HEK293 (cell line): ENCODE data around the gene ZNHIT2.
A peak's percentile ranks its signal among the peaks of the same experiment; 100 is the strongest.

ENCODE experiments used
- CTCF ChIA-PET: fragments of 350-600 bp; formaldehyde crosslinking; extraction: SDS; loops from one replicate; lab custom pipeline; 2021; ENCODE audit warnings: antibody characterized with exemption; lab: Yijun Ruan, JAX
- POLR2A ChIA-PET: fragments of 300-600 bp; formaldehyde crosslinking; extraction: SDS; loops from one replicate; lab custom pipeline; 2020; ENCODE audit warnings: antibody characterized with exemption, inconsistent platforms; lab: Yijun Ruan, JAX
- H3K27ac ChIP-seq: fragments of 200-500 bp; sonication (Bioruptor generic); 2 replicates; pipeline ENCODE4 v1.5.1; 2014; ENCODE audit warnings: low read depth, low read length, control low read depth, inconsistent platforms; ENCODE audit errors: extremely low read depth
- H3K36me3 ChIP-seq, 2 experiments: fragments of 200-500 bp in 1 of 2; sonication (Bioruptor generic) in 1 of 2; 1 replicate in 1 of 2; 2 replicates in 1 of 2; pipeline ENCODE4 v1.5.1; 2014 to 2017; ENCODE audit warnings: inconsistent platforms in 2 of 2, low read length in 2 of 2; ENCODE audit not compliant: control insufficient read depth in 2 of 2, insufficient read depth in 1 of 2
- H3K4me1 ChIP-seq: fragments of 200-500 bp; sonication (Bioruptor generic); 2 replicates; pipeline ENCODE4 v1.5.1; 2014; ENCODE audit warnings: mild to moderate bottlenecking, low read length, inconsistent platforms; ENCODE audit not compliant: control insufficient read depth, insufficient read depth
- H3K4me3 ChIP-seq: 2 replicates; pipeline ENCODE4 v1.5.1; 2011; ENCODE audit warnings: low read depth, mild to moderate bottlenecking, control low read depth, low read length, moderate library complexity
- H3K9me3 ChIP-seq: fragments of 200-500 bp; sonication (Bioruptor generic); 2 replicates; pipeline ENCODE4 v1.5.1; 2014; ENCODE audit warnings: low read depth, low read length, inconsistent platforms; ENCODE audit not compliant: control insufficient read depth, insufficient read depth
- CTCF ChIP-seq: fragments of 450-650 bp; formaldehyde crosslinking; IDR thresholded peaks from 2 replicates; pipeline ENCODE4 v1.5.1; 2016; ENCODE audit warnings: missing biosample characterization, missing genetic modification characterization
- FEZF1 ChIP-seq: fragments of 450-650 bp; formaldehyde crosslinking; IDR thresholded peaks from 2 replicates; pipeline ENCODE4 v1.5.1; 2016; ENCODE audit warnings: missing biosample characterization, missing genetic modification characterization
- GFI1B ChIP-seq: fragments of 450-650 bp; formaldehyde crosslinking; IDR thresholded peaks from 2 replicates; pipeline ENCODE4 v1.5.1; 2016; ENCODE audit warnings: missing biosample characterization, missing genetic modification characterization
- KLF7 ChIP-seq: fragments of 450-650 bp; formaldehyde crosslinking; IDR thresholded peaks from 2 replicates; pipeline ENCODE4 v1.5.1; 2016; ENCODE audit warnings: missing biosample characterization, missing genetic modification characterization, borderline replicate concordance
- SCRT1 ChIP-seq: fragments of 450-650 bp; formaldehyde crosslinking; IDR thresholded peaks from 2 replicates; pipeline ENCODE4 v1.5.1; 2016; ENCODE audit warnings: missing biosample characterization, missing genetic modification characterization, borderline replicate concordance
- SETDB1 ChIP-seq: IDR thresholded peaks from one replicate; pipeline ENCODE4 v1.6.1; 2017; ENCODE audit warnings: mild to moderate bottlenecking, low read length, moderate library complexity, mixed read lengths; ENCODE audit not compliant: insufficient read length
- TRIM28 ChIP-seq: IDR thresholded peaks from 2 replicates; pipeline ENCODE4 v1.6.1; 2011; ENCODE audit warnings: low read length, control low read depth, borderline replicate concordance
- YY2 ChIP-seq: fragments of 450-650 bp; formaldehyde crosslinking; IDR thresholded peaks from 2 replicates; pipeline ENCODE4 v1.5.1; 2016; ENCODE audit warnings: missing biosample characterization, missing genetic modification characterization
- ZBTB6 ChIP-seq: fragments of 450-650 bp; formaldehyde crosslinking; IDR thresholded peaks from 2 replicates; pipeline ENCODE4 v1.5.1; 2017; ENCODE audit warnings: missing biosample characterization, missing genetic modification characterization
- ZNF146 ChIP-seq: fragments of 450-650 bp; formaldehyde crosslinking; IDR thresholded peaks from 2 replicates; pipeline ENCODE4 v1.5.1; 2016; ENCODE audit warnings: missing biosample characterization, missing genetic modification characterization
- ZNF174 ChIP-seq: fragments of 450-650 bp; formaldehyde crosslinking; IDR thresholded peaks from 2 replicates; pipeline ENCODE4 v1.5.0; 2017; ENCODE audit warnings: missing biosample characterization, mild to moderate bottlenecking, missing genetic modification characterization
- ZNF184 ChIP-seq: fragments of 450-650 bp; IDR thresholded peaks from 2 replicates; pipeline ENCODE4 v1.5.1; 2018; ENCODE audit warnings: missing biosample characterization, mild to moderate bottlenecking, missing genetic modification characterization
- ZNF302 ChIP-seq: fragments of 450-650 bp; formaldehyde crosslinking; IDR thresholded peaks from 2 replicates; pipeline ENCODE4 v1.5.1; 2016; ENCODE audit warnings: missing biosample characterization, missing genetic modification characterization, low read depth
- ZNF311 ChIP-seq: fragments of 450-650 bp; formaldehyde crosslinking; IDR thresholded peaks from 2 replicates; pipeline ENCODE4 v1.5.1; 2017; ENCODE audit warnings: missing biosample characterization, missing genetic modification characterization, borderline replicate concordance
- ZNF366 ChIP-seq: fragments of 450-650 bp; formaldehyde crosslinking; conservative IDR thresholded peaks from 2 replicates; pipeline ENCODE4 v1.5.1; 2016; ENCODE audit warnings: missing biosample characterization, missing genetic modification characterization
- ZNF416 ChIP-seq: fragments of 450-650 bp; formaldehyde crosslinking; IDR thresholded peaks from 2 replicates; pipeline ENCODE4 v1.5.1; 2016; ENCODE audit warnings: missing biosample characterization, missing genetic modification characterization
- ZNF473 ChIP-seq: fragments of 450-650 bp; formaldehyde crosslinking; IDR thresholded peaks from 2 replicates; pipeline ENCODE4 v1.5.1; 2017; ENCODE audit warnings: missing biosample characterization, missing genetic modification characterization
- ZNF596 ChIP-seq: fragments of 450-650 bp; IDR thresholded peaks from 2 replicates; pipeline ENCODE4 v1.5.0; 2018; ENCODE audit warnings: missing biosample characterization, mild to moderate bottlenecking, missing genetic modification characterization, moderate library complexity
- TF ChIP-seq, protein P1 (sequence below): fragments of 450-650 bp; formaldehyde crosslinking; IDR thresholded peaks from 2 replicates; pipeline ENCODE4 v1.5.1; 2016; ENCODE audit warnings: missing biosample characterization, missing genetic modification characterization
- TF ChIP-seq, protein P2 (sequence below): fragments of 450-650 bp; formaldehyde crosslinking; IDR thresholded peaks from 2 replicates; pipeline ENCODE4 v1.5.1; 2016; ENCODE audit warnings: missing biosample characterization, missing genetic modification characterization, low read depth
- TF ChIP-seq, protein P3 (sequence below): fragments of 450-650 bp; formaldehyde crosslinking; conservative IDR thresholded peaks from 2 replicates; pipeline ENCODE4 v1.5.1; 2016; ENCODE audit warnings: low read depth, missing biosample characterization, missing genetic modification characterization
- TF ChIP-seq, protein P4 (sequence below): fragments of 450-650 bp; formaldehyde crosslinking; IDR thresholded peaks from 2 replicates; pipeline ENCODE4 v1.5.1; 2016; ENCODE audit warnings: missing biosample characterization, missing genetic modification characterization

The ZNHIT2 gene

DNA sequence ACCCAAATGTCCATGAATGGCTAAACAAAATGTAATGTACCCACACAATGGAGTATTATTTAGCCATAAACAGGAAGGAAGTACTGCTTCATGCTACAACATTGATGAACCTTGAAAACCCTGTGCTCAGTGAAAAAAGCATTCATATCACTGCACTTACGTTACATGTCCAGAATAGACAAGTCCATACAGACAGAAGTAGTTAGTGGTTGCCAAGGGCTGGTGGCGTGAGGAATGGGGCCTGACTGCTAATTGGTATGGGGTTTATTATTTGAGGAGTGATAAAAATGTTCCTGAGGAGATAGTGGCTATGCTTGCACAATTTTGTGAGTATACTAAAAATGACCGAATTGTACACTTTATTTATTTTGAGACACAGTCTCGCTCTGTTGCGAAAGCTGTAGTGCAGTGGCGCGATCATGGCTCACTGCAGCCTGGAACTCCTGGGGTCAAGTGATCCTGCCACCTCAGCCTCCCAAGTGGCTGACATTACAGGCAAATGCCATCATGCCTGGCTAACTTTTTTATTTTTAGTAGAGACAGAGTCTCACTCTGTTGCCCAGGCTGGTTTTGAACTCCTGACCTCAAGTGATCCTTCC is 24.5 kb upstream of the ZNHIT2 start:
- Histone ChIP-seq H3K27ac (no peak overlapping the region), H3K36me3 (no peaks in the 10 kb centered on the region), H3K4me1 (no peaks in the 10 kb centered on the region), H3K9me3 (no peaks in the 10 kb centered on the region), H3K4me3 (no peak overlapping the region)
- ChIA-PET CTCF (no interaction called here), POLR2A (no interaction called here)
- TF ChIP-seq ZNF311 (tag by site-specific recombination) (no peak), ZNF146 (peak; percentile 57; the same call in 1 of the 2 replicates), ZNF473 (tag by site-specific recombination) (no peak), ZNF302 (tag by site-specific recombination) (no peak), ZNF416 (tag by site-specific recombination) (no peak), SETDB1 (no peak)
- TF ChIP-seq, protein P1, sequence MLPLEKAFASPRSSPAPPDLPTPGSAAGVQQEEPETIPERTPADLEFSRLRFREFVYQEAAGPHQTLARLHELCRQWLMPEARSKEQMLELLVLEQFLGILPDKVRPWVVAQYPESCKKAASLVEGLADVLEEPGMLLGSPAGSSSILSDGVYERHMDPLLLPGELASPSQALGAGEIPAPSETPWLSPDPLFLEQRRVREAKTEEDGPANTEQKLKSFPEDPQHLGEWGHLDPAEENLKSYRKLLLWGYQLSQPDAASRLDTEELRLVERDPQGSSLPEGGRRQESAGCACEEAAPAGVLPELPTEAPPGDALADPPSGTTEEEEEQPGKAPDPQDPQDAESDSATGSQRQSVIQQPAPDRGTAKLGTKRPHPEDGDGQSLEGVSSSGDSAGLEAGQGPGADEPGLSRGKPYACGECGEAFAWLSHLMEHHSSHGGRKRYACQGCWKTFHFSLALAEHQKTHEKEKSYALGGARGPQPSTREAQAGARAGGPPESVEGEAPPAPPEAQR (tag by site-specific recombination): no peak

DNA sequence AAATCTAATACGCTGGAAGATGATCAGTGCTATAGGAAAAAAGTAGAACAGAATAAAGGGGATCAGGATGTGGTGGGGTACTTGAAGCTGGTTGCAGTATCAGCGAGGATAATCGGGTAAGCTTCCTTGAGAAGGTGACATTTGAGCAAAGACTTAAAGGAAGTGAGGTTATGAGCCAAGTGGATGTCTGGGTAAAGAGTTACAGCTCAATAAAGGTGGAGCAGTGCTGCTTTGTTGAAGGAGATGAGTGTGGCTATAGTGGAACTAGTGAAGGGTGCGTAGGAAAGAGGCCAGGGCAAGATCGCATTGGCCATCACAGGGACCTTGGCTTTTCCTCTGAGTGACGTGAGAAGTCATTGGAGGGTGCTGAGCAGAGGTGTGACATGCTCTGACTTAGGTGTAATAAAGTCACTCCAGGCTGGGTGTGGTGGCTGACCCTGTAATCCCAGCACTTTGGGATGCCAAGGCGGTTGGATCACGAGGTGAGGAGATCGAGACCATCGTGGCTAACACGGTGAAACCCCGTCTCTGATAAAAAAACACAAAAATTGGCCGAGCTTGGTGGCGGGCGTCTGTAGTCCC is 19.1 kb upstream of the ZNHIT2 start:
- ChIA-PET POLR2A (interaction anchor here (0.6 to 4.5 kb wide), 4 partner anchors 12 to 24 kb away, joined by 3 to 57 read pairs (median 9); partner anchors contain the start of genes FAU, MRPL49 and ZNHIT2), CTCF (interaction anchor here (0.5 to 1.5 kb wide), 6 partner anchors 13 to 117 kb away, joined by 3 to 7 read pairs (median 3); no protein-coding TSS in a partner anchor)
- Histone ChIP-seq H3K4me3 (no peak overlapping the region), H3K4me1 (no peaks in the 10 kb centered on the region; the same call in 1 of the 2 replicates), H3K27ac (no peak overlapping the region), H3K9me3 (no peaks in the 10 kb centered on the region), H3K36me3 (peaks cover 0 to 15% of the 10 kb centered on the region in 2 experiments; a peak in 1 of 3 replicates)
- TF ChIP-seq, protein P2, sequence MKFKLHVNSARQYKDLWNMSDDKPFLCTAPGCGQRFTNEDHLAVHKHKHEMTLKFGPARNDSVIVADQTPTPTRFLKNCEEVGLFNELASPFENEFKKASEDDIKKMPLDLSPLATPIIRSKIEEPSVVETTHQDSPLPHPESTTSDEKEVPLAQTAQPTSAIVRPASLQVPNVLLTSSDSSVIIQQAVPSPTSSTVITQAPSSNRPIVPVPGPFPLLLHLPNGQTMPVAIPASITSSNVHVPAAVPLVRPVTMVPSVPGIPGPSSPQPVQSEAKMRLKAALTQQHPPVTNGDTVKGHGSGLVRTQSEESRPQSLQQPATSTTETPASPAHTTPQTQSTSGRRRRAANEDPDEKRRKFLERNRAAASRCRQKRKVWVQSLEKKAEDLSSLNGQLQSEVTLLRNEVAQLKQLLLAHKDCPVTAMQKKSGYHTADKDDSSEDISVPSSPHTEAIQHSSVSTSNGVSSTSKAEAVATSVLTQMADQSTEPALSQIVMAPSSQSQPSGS: no peak
- TF ChIP-seq SCRT1 (tag by site-specific recombination) (no peak), ZNF174 (tag by site-specific recombination) (no peak), ZBTB6 (no peak), TRIM28 (no peak), ZNF596 (no peak), FEZF1 (tag by site-specific recombination) (no peak), GFI1B (tag by site-specific recombination) (no peak), KLF7 (no peak), YY2 (tag by site-specific recombination) (no peak), ZNF184 (tag by site-specific recombination) (no peak), CTCF (tag by site-specific recombination) (no peak), ZNF366 (no peak)
- TF ChIP-seq, protein P3, sequence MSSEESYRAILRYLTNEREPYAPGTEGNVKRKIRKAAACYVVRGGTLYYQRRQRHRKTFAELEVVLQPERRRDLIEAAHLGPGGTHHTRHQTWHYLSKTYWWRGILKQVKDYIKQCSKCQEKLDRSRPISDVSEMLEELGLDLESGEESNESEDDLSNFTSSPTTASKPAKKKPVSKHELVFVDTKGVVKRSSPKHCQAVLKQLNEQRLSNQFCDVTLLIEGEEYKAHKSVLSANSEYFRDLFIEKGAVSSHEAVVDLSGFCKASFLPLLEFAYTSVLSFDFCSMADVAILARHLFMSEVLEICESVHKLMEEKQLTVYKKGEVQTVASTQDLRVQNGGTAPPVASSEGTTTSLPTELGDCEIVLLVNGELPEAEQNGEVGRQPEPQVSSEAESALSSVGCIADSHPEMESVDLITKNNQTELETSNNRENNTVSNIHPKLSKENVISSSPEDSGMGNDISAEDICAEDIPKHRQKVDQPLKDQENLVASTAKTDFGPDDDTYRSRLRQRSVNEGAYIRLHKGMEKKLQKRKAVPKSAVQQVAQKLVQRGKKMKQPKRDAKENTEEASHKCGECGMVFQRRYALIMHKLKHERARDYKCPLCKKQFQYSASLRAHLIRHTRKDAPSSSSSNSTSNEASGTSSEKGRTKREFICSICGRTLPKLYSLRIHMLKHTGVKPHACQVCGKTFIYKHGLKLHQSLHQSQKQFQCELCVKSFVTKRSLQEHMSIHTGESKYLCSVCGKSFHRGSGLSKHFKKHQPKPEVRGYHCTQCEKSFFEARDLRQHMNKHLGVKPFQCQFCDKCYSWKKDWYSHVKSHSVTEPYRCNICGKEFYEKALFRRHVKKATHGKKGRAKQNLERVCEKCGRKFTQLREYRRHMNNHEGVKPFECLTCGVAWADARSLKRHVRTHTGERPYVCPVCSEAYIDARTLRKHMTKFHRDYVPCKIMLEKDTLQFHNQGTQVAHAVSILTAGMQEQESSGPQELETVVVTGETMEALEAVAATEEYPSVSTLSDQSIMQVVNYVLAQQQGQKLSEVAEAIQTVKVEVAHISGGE: no peak
- TF ChIP-seq, protein P4, sequence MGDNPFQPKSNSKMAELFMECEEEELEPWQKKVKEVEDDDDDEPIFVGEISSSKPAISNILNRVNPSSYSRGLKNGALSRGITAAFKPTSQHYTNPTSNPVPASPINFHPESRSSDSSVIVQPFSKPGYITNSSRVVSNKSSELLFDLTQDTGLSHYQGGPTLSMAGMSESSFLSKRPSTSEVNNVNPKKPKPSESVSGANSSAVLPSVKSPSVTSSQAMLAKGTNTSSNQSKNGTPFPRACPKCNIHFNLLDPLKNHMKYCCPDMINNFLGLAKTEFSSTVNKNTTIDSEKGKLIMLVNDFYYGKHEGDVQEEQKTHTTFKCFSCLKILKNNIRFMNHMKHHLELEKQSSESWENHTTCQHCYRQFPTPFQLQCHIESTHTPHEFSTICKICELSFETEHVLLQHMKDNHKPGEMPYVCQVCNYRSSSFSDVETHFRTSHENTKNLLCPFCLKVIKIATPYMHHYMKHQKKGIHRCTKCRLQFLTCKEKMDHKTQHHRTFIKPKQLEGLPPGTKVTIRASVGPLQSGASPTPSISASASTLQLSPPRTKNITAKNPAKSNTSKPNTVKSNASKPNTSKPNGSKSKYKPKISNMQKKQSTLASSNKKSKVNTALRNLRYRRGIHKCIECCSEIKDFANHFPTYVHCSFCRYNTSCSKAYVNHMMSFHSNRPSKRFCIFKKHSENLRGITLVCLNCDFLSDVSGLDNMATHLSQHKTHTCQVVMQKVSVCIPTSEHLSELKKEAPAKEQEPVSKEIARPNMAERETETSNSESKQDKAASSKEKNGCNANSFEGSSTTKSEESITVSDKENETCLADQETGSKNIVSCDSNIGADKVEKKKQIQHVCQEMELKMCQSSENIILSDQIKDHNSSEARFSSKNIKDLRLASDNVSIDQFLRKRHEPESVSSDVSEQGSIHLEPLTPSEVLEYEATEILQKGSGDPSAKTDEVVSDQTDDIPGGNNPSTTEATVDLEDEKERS (tag by site-specific recombination): no peak
